BJ (cell line): ENCODE measurements around the gene ADD2. TPM values are rescaled to one million over a fixed set of nuclear protein-coding genes. Genes with fewer than 3 reads are reported as not detected.

ENCODE experiments used
- CTCF ChIA-PET: fragments of 350-600 bp; formaldehyde crosslinking; extraction: SDS; loops from one replicate; lab custom pipeline; 2021; ENCODE audit warnings: antibody characterized with exemption, inconsistent platforms; lab: Yijun Ruan, JAX
- POLR2A ChIA-PET: fragments of 300-600 bp; sonication (Branson Sonifier 250); formaldehyde crosslinking; extraction: SDS; loops from one replicate; lab custom pipeline; 2021; ENCODE audit warnings: antibody characterized with exemption; lab: Charles Lee
- DNase-seq: peaks from one replicate; pipeline ENCODE4 v3.0.0-alpha.2; 2011; ENCODE audit warnings: low read depth
- H3K27me3 ChIP-seq: 2 replicates; pipeline ENCODE4 v1.6.0; 2011; ENCODE audit warnings: low read length; ENCODE audit not compliant: control insufficient read depth, insufficient read depth
- H3K36me3 ChIP-seq: 2 replicates; pipeline ENCODE4 v1.5.1; 2011; ENCODE audit warnings: low read length; ENCODE audit not compliant: control insufficient read depth, insufficient read depth
- H3K4me3 ChIP-seq: 2 replicates; pipeline ENCODE4 v1.5.1; 2011; ENCODE audit warnings: low read depth, mild to moderate bottlenecking, control low read depth, low read length
- CTCF ChIP-seq: IDR thresholded peaks from 2 replicates; pipeline ENCODE4 v1.5.1; 2011; ENCODE audit warnings: low read depth, mild to moderate bottlenecking, control low read depth, inconsistent platforms, low read length, moderate library complexity; ENCODE audit not compliant: insufficient read depth
- polyA plus RNA-seq: library from polyadenylated mRNA; depleted of rRNA; stranded (reverse); fragments of >200 nt; gene quantifications from 2 replicates; pipeline ENCODE4 v1.2.3, GENCODE V29; 2011

The ADD2 gene
- polyA plus RNA-seq, 1 experiment, result not detected

- no peaks in the 10 kb centered on the region for H3K36me3 ChIP-seq
- CTCF ChIA-PET, result no interaction called here
- no peak for DNase-seq
- H3K4me3 ChIP-seq, result no peak overlapping the region
- H3K27me3 ChIP-seq, result peaks cover 2% of the 10 kb centered on the region; the same call in 1 of the 2 replicates
- TF ChIP-seq CTCF, result no peak
- POLR2A ChIA-PET, result no interaction called here
Observed at GRCh38 chr2:70676301-70677035, 91.5 kb downstream of the ADD2 start.

DNA sequence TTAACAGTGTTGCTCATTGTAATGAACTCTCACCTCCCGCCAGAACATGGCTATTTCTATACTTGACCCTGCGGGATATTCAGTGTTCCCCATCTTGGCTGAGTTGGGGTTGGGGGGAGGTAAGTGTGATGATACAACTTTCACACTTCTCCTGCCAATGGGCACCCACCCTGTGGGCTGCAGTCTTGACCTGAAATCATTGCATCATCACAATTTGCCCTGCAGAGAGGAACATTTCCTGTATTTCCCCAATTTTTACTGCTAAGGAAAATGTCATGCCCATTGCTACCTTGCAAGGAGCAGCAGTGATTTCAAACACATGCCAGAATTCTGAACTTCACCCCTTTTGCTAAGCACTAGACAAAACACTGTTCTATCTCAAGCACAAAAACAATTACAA is 92.1 kb downstream of the ADD2 start:
- TF ChIP-seq CTCF, result no peak
- CTCF ChIA-PET, result no interaction called here

DNA sequence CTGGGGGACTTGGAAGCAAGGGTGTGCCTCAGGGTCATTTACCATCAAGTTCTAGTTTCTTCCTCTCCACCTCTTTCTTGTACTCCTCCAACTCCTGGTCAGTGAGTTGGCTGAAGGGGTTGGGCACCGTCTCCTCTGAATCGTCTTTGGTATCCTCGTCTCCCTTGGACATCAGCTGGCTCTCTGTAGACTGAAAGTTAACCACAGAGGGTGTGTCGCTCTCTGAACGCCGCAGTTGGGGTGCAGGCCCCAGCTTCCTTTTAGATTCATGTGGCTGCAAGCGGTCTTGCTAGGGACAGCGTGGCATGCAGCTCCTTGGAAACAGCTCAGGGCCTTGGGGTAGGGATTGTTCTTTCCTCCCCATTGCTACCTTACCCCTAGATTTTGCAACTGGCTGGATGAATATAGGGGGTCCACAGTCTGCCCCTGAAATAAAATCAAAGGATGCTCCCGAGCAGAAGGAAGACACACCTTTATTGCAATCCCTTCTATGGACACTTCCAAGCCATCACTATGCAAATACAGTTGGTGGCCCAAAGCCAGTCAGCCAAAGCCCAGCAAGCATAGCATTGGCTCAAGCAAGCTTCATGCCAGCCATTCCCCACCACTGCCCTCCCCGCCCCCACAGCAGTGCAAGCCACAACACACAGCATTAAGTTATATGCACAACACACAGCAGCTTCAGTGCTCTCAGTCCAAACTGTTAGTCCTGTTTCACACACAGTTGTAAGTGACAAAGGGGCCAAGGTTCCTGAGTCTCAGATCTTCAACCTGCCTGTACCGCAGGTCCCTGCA is 93.2 kb downstream of the ADD2 start:
- H3K27me3 ChIP-seq, result peaks cover 2% of the 10 kb centered on the region; the same call in 1 of the 2 replicates
- DNase-seq, result no peak
- POLR2A ChIA-PET, result no interaction called here
- TF ChIP-seq CTCF, result no peak
- CTCF ChIA-PET, result interaction anchor here (1.0 kb wide), 1 partner anchor 28 kb away, joined by 3 read pairs; no protein-coding TSS in a partner anchor
- H3K4me3 ChIP-seq, result no peak overlapping the region
- H3K36me3 ChIP-seq, result no peaks in the 10 kb centered on the region

More for the DNA sequence above, 92.1 kb downstream of the ADD2 start:
- Histone ChIP-seq H3K27me3 (peaks cover 2% of the 10 kb centered on the region; the same call in 1 of the 2 replicates), H3K4me3 (no peak overlapping the region), H3K36me3 (no peaks in the 10 kb centered on the region)
- no peak for DNase-seq
- POLR2A ChIA-PET, result no interaction called here

- ChIA-PET CTCF (interaction anchor here (1.2 to 2.1 kb wide), 4 partner anchors 10 to 26 kb away, joined by 3 to 7 read pairs (median 6); no protein-coding TSS in a partner anchor), POLR2A (no interaction called here)
- no peak overlapping the region for H3K4me3 ChIP-seq
- TF ChIP-seq CTCF, result no peak
- DNase-seq, result no peak
- no peaks in the 10 kb centered on the region for H3K27me3 ChIP-seq
- no peaks in the 10 kb centered on the region for H3K36me3 ChIP-seq
Observed at GRCh38 chr2:70673041-70673647, 94.9 kb downstream of the ADD2 start.
